WTC11 (cell line): ENCODE results near the gene CDKN2AIPNL.

Experiments
- TF ChIP-seq, protein P1 (sequence below): sonication (generic); formaldehyde crosslinking; IDR thresholded peaks from 2 replicates; pipeline ENCODE4 v1.8.1; 2023; ENCODE audit warnings: mild to moderate bottlenecking, moderate library complexity, missing genetic modification reagents
- TF ChIP-seq, protein P2 (sequence below): fragments of 200-600 bp; IDR thresholded peaks from 2 replicates; pipeline ENCODE4 v1.8.0; 2022; ENCODE audit warnings: antibody characterized with exemption

DNA sequence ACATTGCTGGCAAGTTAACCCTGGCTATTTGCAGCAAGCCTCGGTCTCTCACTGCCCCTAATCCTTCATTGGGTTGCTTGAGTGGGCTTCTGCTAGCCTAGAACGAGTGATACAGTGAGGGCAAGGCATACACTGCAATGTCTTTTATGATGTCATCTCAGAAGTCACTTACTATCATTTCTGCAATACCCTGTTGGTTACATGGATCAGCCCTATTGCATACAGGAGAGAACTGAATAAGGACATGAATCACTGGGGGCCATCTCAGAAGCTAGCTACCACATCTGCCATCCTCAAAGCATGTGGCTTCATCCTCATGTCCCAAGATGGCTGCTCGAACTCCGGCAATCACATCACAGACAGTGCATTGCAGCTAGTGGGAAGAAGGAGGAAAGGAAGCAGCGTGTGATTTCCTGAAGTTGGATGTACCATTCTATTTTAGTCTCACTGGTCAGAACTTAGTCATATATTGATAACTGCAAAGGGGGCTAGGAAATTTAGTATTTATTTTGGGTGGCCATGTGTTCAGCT lies 33.3 kb upstream of the CDKN2AIPNL start:
- TF ChIP-seq, protein P1, sequence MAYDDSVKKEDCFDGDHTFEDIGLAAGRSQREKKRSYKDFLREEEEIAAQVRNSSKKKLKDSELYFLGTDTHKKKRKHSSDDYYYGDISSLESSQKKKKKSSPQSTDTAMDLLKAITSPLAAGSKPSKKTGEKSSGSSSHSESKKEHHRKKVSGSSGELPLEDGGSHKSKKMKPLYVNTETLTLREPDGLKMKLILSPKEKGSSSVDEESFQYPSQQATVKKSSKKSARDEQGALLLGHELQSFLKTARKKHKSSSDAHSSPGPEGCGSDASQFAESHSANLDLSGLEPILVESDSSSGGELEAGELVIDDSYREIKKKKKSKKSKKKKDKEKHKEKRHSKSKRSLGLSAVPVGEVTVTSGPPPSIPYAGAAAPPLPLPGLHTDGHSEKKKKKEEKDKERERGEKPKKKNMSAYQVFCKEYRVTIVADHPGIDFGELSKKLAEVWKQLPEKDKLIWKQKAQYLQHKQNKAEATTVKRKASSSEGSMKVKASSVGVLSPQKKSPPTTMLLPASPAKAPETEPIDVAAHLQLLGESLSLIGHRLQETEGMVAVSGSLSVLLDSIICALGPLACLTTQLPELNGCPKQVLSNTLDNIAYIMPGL (CRISPR knock-in tag): no peak
- TF ChIP-seq, protein P2, sequence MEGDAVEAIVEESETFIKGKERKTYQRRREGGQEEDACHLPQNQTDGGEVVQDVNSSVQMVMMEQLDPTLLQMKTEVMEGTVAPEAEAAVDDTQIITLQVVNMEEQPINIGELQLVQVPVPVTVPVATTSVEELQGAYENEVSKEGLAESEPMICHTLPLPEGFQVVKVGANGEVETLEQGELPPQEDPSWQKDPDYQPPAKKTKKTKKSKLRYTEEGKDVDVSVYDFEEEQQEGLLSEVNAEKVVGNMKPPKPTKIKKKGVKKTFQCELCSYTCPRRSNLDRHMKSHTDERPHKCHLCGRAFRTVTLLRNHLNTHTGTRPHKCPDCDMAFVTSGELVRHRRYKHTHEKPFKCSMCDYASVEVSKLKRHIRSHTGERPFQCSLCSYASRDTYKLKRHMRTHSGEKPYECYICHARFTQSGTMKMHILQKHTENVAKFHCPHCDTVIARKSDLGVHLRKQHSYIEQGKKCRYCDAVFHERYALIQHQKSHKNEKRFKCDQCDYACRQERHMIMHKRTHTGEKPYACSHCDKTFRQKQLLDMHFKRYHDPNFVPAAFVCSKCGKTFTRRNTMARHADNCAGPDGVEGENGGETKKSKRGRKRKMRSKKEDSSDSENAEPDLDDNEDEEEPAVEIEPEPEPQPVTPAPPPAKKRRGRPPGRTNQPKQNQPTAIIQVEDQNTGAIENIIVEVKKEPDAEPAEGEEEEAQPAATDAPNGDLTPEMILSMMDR: no peak
